HL-60/S4 treated with phorbol 12-myristate 13-acetate at 8.2 ng/mL for 4 days and 3 days (cell line): ENCODE data around the gene DEAF1.
"Not testable (repeated sequence)": the region's sequence is repeated elsewhere in the genome, so short reads cannot be mapped to it uniquely, and the experiment has no call there.

Source experiments
- in situ Hi-C: fragments of 300-500 bp; cut with MboI; formaldehyde crosslinking; loops from 2 replicates; pipeline ENCODE4 v1.15.0; 2022; ENCODE audit warnings: low sequenced_read_pairs

DEAF1 gene

DNA sequence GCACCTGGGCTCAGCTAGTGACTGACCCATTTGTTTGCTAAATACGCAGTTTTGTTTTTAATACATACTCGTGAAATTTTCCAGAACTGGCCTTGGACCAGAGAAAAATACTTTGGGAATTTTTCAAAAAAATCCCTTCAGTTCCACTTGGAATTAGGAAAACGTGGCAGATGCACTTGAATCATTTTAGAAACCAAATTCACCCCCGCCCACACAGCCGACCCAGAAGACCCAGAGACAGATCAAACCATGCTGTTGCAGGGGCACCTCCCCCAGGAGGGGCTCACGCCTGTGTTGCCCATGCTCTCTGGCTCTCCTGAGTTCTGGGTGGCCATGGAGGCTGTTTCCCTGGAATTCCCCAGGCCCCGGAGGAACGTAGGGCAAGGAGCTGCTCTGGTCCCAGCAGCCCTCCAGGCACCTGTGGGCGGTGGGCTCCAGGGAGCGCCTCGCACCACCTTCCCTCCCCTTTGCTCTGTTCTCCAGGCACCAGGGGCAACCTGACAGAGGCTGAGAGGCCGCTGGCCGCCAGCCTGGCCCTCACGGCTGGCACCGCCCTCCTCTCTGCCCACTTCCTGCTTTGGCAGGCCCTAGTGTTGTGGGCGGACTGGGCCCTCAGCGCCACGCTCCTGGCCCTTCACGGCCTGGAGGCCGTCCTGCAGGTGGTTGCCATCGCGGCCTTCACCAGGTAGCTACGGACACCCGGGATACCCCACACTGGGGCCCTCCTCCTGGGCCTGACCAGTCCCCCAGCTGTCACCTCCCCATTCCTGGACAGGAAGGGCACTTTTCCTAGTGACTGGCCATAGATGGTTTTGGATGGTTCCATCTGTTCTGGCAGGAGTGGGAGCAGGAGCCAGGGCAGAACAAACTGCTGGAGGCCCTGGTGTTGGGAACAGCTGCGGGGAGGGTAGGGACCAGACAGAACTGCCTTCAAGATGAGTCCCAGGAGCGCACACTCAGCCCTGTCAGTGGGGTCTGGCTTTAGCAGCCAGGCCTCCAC lies 7.7 kb upstream of the DEAF1 start:
- in situ Hi-C loops, result no loop called here

- in situ Hi-C loops, result no loop called here
Observed at GRCh38 chr11:701741-702461, 6.9 kb upstream of the DEAF1 start.

GRCh38 chr11:699753-700152 lies 4.7 kb upstream of the DEAF1 start:
- in situ Hi-C loops, result no loop called here

GRCh38 chr11:699116-699508 lies 4.1 kb upstream of the DEAF1 start:
- in situ Hi-C loops, result no loop called here

DNA sequence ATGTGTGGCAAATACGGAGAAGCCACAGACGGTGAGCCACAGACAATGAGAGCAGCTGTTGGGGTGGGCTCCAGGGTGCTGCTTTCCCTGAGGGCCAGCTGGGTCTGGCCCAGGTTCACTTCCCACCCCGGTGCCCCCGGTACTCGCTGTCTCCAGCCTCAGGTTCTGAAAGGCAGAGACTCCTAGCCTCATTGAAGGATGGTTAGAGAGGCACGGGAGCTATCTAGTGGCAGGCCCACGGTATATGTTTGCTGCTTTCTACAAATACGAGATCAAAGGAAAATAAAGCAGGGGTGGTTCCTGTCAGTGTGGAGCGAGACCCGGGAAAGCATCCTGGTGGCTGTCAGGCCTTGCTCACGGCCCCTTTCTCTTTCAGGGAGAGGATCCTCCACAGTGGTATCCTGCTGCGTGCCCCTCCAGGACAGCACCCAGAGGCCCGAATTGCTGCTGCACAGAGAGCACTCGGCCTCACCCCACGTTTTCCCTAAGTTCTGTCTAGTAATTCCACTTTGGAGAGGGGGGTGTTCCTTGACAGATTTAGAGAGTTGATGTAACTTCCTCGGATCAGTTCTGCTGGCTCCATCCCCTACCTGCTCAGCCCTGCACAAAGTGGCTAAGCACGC lies 3.6 kb upstream of the DEAF1 start:
- in situ Hi-C loops, result no loop called here

DNA sequence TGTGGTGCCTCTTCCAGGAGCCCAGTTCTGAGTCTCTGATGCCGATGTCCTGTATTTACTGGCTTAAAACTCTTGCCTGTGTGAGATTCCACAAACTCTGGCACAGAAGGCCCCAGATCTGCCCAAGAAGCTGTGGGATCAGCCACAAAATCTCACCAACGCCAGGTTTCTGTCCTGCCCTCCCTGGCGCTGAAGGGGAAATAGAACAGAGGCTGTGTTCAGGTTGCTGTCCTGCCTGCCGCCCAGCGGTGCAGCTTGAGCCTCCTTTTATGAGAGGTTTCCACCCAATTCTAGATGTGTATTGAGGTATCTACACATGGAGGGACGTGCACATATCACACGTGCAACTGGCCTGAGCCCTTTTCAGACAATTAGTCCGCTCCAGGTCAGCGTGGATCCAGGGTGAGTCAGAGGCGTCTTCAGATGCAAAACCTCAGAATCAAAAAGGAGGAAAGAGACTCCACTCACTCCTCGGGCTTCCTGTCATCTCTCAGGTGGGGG lies 2.8 kb upstream of the DEAF1 start:
- in situ Hi-C loops, result no loop called here

GRCh38 chr11:696955-697491 lies 2.0 kb upstream of the DEAF1 start:
- in situ Hi-C loops, result no loop called here

DNA sequence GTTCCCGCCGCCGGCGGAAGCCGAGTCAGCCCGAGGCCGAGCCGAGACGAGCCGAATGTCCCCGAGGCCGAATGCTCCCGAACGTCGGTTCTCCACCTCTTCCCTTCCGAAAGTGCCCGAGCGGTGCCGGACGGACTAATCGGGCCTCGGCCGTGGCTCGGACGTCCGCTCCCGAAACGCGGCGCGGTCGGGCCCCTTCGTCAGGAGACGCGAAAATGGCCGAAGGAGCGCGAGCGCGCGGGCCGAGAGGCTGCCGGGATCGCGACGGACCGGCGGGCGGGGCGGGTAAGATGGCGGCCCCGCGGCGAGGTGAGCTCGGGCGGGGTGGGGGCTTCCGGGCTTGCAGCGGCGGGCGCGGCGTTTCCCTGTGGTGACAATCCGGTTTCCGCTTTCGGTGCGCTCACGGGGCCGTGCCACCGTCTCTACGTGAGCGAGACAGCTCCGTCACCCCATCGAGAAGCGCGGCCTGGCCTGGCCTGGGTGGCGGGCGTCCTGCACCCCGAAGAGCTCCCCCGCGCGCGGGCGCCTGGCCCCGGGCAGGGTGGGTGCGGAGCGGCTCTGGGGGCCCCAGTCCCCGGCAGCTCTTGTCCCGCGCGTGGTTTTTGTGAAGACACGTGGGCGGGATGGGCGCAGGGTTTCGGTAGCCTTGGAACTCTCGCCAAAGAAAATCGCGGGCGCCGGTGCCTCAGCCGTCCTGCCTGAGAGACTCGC lies 671 bp upstream of the DEAF1 start, which contains the start of gene TMEM80:
TMEM80 (plus strand) TSS at position 279 of the 711 bp plus-strand sequence; CDS start at position 291, 12 bp downstream.
- in situ Hi-C loops, result no loop called here

- in situ Hi-C loops, result no loop called here
Observed at GRCh38 chr11:695288-695537, 191 bp upstream of the DEAF1 start.

DNA sequence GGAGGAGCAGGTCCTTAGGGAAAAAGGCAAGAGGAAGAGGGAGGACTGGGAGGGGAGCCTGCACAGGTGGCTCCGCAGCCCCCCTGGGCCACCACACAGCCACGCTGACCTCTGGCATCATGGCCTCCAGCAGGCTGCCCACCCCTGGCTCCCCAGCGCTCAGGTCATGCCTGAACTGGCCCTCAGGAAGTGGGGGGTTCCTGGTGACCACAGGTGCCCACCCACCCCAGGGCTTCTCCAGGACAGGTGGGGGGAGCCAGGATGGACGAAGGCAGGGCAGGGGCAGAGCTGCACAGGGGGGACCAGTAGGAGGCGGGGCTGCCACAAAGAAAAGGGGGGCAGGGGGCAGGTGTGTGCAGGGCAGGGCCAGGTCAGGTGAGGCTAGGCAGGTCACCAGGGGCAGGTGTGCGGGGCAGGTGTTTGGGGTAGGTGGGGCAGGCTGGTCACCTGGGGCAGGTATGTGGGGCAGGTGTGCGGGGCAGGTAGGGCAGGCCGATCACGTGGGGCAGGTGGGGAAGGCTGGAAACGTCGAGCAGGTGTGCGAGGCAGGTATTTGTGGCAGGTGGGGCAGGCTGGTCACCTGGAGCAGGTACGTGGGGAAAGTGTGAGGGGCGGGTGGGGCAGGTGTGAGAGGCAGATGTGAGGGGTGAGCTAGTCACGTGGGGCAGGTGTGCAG lies 997 bp downstream of the DEAF1 start:
- in situ Hi-C loops, result no loop called here

DNA sequence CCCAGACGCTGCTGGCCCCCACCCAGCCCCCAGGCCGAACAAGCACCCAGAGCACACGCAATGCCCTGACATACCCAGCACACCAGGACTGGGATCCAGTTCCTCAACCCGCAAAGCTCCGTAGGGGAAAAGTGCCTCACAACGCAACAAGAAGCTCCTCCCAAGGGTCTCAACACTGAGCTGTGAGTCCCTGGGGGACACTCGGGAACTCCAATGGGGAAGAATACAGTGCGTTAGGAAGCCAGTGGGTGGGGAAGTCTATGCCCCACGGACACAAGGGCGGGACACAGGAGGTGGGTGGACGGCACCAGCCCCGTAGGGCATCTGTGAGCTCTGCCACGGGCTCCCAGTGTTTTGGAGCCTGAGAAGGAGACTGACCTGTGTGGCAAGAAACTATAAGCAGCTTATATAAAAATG lies 1.6 kb downstream of the DEAF1 start:
- in situ Hi-C loops, result no loop called here

DNA sequence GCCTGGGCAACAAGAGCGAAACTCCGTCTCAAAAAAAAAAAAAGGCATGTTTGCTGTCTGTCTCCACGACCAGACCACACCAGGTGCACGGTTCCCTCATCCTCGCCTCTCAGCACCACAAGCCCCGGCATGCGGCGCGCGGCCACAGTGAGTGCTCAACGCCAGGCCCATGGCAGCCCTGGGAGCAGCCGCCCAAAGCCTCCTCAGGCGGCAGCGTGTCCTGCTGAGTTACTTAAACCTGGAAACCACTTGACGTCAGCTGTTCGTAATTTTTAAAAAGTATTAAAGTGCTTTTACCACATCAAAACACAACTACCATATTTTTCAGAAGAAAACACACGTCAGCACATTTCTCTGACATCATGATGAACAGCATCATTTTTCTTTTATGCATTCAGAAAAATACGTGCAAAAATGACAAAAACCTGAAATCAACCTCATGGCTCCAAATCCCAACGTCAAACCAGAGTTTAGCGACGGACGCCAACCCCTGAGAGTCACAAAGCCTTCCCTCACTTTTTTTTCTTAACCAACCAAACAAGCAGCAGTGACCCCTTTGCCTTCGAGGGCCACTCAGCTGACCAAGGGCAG lies 2.1 kb downstream of the DEAF1 start:
- in situ Hi-C loops, result no loop called here

DNA sequence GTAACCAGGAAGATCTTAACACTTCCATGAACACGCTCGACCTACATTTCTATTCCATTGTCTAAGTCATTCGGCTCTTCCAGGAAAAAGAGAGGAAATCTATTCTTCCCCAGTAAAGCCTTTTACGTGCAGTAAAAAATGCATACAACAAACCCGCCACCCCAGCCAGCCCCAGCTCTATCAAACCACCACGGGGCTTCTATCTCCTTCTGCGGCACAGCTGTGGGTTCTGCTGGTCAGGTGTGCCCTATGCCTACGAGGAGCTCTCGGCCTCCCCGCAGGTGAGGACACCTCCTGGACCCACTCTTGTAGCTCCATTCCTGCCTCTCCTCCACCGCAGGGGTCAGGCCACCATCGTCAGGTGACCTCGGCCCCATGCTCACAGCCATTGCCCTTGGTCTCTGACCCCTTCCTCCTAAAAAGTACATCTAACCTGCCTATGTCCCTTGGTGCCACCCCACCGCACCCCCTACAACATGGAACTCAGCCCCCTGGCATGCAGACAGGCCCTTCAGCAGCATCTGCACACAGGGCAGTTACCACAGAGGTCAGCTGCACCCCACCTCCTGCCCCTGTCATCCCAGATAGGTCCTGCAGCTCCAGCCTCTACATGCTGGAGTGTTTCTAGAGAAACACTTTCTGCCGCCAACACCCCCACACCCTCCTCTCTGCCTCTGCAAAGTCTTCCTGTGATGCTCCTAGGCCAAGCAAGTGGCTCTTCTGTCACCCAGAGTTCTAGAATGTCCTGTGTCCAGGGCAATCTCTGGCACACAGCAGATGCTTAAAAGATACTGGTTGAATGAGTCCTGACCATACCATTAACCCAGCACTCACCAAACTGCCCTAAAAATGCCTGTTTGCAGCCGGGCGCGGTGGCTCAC lies 3.1 kb downstream of the DEAF1 start:
- in situ Hi-C loops, result no loop called here

GRCh38 chr11:690738-691633 lies 4.0 kb downstream of the DEAF1 start:
- in situ Hi-C loops, result no loop called here

DNA sequence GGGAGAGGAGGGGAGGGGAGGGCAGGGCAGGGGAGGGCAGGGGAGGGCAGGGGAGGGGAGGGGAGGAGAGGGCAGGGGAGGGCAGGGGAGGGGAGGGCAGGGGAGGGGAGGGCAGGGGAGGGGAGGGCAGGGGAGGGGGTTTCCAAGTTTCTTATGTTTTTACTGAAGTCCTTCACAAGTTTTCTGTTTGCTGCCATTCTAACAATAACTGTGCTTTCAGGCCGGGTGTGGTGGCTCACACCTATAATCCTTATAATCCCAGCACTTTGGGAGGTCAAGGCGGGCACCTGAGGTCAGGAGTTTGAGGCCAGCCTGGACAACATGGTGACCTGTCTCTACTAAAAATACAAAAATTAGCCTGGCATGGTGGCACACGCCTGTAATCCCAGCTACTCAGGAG lies 4.8 kb downstream of the DEAF1 start:
- in situ Hi-C loops, result not testable (repeated sequence)

DNA sequence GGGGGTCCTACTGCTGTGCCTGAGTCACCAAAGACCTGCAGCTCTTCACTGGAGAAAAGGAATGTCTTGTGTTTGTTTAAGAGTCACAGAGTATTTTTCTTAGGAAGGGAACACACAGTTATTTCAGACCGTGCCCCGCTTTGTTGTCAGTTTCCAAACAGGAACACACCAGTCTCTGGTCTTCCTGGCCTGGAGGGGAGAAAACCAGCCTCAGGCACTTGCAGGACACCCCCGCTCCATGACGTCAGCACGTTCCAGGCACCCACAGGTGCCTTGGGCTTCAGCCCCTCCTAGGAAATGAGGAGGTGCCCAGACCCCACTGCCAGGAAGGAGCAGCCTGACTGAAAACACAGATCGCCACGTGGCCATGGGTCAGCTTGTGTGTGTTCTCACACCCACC lies 5.4 kb downstream of the DEAF1 start:
- in situ Hi-C loops, result no loop called here

DNA sequence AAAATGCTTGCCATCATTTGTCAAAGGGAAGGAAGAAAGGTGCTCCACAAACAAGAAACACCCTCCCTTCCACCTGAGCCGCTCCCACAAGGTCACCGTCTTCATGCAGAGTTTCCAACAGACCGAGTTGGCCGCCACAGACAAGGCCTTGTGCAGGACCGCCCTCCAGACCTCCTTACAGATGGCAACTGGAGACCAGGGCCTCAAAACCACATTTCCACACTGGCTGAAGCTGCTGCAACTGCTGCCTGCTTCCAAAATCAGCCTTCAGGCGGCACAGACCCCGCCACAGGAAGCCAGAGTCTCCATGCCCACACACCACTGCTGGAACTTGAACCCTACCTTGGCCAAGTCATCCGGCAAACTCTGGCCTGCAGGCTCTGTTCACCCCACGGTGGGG lies 6.3 kb downstream of the DEAF1 start:
- in situ Hi-C loops, result no loop called here

DNA sequence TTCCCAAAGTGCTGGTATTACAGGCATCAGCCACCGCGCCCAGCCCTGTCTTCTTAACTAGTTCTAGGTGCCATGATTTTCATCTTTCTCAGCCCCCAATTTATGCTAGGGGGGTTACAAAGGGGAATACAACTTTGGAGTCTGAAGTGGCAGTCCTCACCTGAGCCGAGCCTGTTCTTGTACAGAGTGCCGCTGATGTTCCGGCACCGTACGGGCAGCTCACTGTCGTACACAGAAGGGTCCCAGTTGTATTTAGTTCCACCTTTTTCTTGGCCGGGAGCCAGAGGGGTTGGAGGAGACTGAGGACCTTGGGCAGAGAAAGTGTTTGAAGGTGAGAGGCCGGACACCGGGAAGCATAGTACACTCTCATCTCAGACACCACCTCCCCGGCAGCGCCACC lies 7.3 kb downstream of the DEAF1 start:
- in situ Hi-C loops, result no loop called here
